HG02970 (cell line): Measurements from ENCODE around the gene PLCH2.

Experiments
- ATAC-seq: cut with Tn5 transposase; IDR thresholded peaks from one replicate; pipeline ENCODE4 v1.9.1; 2021; ENCODE audit warnings: mild to moderate bottlenecking, moderate library complexity, moderate number of reproducible peaks; ENCODE audit not compliant: unreplicated experiment, low FRiP score

PLCH2 gene

DNA sequence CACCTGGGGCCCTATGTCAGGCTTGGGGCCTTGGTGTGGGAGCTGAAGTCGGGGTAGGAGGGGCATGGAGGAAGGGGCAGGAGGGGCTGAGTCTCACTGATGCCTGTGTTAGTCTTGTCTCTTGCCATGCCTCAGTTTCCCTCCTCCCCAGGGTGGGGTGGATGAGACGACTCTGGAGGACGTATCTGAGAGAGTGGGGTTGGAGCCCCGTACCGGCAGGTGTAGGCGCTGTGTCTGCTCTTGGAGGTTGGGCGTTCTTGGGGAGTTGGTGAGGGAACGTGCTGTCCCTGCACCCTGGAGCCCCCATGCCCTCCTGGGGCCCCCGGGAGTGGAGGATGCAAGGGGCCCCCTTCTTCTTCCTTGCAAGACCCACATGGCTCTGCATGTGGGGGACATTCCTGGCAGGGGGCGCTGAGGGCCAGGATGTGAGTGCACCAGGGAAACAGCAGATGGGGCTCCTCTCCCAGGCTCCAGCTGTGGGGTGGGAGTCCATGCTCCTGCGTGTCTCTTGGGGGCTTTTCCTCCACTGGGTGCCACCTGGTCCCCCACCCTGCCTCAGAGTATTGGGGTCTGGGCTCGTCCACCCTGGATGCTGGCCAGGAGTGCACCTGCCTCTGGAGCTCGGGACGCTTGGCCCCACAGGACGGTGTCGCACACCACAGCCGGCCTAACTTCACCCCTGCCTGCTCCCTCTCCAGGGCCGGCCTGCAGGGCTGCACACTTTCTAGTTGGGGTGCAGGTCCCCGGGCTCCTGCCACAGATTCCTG is 78.7 kb downstream of the PLCH2 start:
- no peak for ATAC-seq
